ENCODE measurements around the gene GHRL. TPM values are rescaled to one million over a fixed set of nuclear protein-coding genes. Genes with fewer than 3 reads are reported as not detected.

Gene GHRL
- total RNA-seq, 1 experiment from 2014 or later: not detected

- Histone ChIP-seq H3K36me3 (ENCODE audit: control insufficient read depth in 1 of 2, insufficient read depth in 2 of 2, low read length in 2 of 2) (peaks cover 26% of the 10 kb centered on the region in 2 experiments), H2AFZ (ENCODE audit: low read depth, low read length, poor library complexity, severe bottlenecking) (no peak overlapping the region), H3K4me2 (ENCODE audit: low read length) (no peak overlapping the region), H3K4me1 (ENCODE audit: control insufficient read depth in 1 of 2, insufficient read depth in 2 of 2, low read length in 2 of 2) (peaks cover 7 to 9% of the 10 kb centered on the region in 2 experiments), H3K79me2 (ENCODE audit: insufficient read depth, low read length) (peaks cover 94% of the 10 kb centered on the region), H3K27me3 (ENCODE audit: insufficient read depth, low read length) (no peaks in the 10 kb centered on the region), H3K9ac (ENCODE audit: low read length) (no peak overlapping the region), H4K20me1 (ENCODE audit: insufficient read depth) (peaks cover 10% of the 10 kb centered on the region; the same call in 1 of the 2 replicates), H3K9me2 (ENCODE audit: insufficient read depth) (no peaks in the 10 kb centered on the region), H3K9me3 (ENCODE audit: control insufficient read depth in 1 of 2, insufficient read depth in 1 of 2, low read depth in 1 of 2, low read length in 2 of 2) (no peaks in the 10 kb centered on the region), H3K4me3 (replicated peaks in 1 of 2; ENCODE audit: low read depth in 1 of 2, low read length in 2 of 2) (no peak overlapping the region), H3K27ac (ENCODE audit: low read depth, low read length) (no peak overlapping the region)
- no peak for TF ChIP-seq CEBPB (IDR thresholded peaks at IDR 0.05; ENCODE audit: low read depth)
- no peak for TF ChIP-seq EGR1 (IDR thresholded peaks at IDR 0.05; ENCODE audit: low read depth)
- TF ChIP-seq POLR2A (IDR thresholded peaks at IDR 0.05; ENCODE audit: borderline replicate concordance, extremely low read depth, insufficient read depth, insufficient read length): no peak
- no peak for TF ChIP-seq MAX (IDR thresholded peaks at IDR 0.05)
- no peak for TF ChIP-seq REST (IDR thresholded peaks at IDR 0.05; ENCODE audit: low read depth)
- no peak for TF ChIP-seq YY1 (IDR thresholded peaks at IDR 0.05; ENCODE audit: extremely low read depth, insufficient replicate concordance, low read depth, low read length)
- TF ChIP-seq ELF1 (IDR thresholded peaks at IDR 0.05; ENCODE audit: borderline replicate concordance, low read depth): no peak
- no peak for TF ChIP-seq FOSL1 (IDR thresholded peaks at IDR 0.05; ENCODE audit: low read depth)
- no peak for TF ChIP-seq CTCF (IDR thresholded peaks at IDR 0.05 in 2 of 3, conservative IDR thresholded peaks at IDR 0.05 in 1 of 3; ENCODE audit: borderline replicate concordance in 1 of 3, insufficient read depth in 1 of 3, low read depth in 2 of 3, low read length in 2 of 3)
- ChIA-PET POLR2A (no interaction called here), RAD21 (ENCODE audit: low non-redundant PET in 1 of 2, low total read pairs in 2 of 2, uncharacterized antibody in 2 of 2, unreplicated experiment in 2 of 2) (no interaction called here), CTCF (interaction anchor here (0.7 kb wide), 1 partner anchor 289 kb away, joined by 3 read pairs; no protein-coding TSS in a partner anchor)
- DNase-seq (ENCODE audit: low read depth, low spot score): no peak
- intact Hi-C loops (cut with micrococcal nuclease): no loop called here
- no peak for ATAC-seq
- no TSS peak for BruUV-seq (replicated peaks)
Observed at GRCh38 chr3:10265833-10266232, 26.9 kb downstream of the GHRL start.

All from HCT116 (cell line).